NCI-H526 (cell line): ENCODE data around the gene PYGO1.
A peak's percentile ranks its signal among the peaks of the same experiment; 100 is the strongest.
"Not testable (repeated sequence)": the region's sequence is repeated elsewhere in the genome, so short reads cannot be mapped to it uniquely, and the experiment has no call there.

ENCODE experiments used
- DNase-seq, 2 experiments: peaks; one replicate each; lab custom pipeline; 2025; lab: John Stamatoyannopoulos, UW

PYGO1 gene, protein sequence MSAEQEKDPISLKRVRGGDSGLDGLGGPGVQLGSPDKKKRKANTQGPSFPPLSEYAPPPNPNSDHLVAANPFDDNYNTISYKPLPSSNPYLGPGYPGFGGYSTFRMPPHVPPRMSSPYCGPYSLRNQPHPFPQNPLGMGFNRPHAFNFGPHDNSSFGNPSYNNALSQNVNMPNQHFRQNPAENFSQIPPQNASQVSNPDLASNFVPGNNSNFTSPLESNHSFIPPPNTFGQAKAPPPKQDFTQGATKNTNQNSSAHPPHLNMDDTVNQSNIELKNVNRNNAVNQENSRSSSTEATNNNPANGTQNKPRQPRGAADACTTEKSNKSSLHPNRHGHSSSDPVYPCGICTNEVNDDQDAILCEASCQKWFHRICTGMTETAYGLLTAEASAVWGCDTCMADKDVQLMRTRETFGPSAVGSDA

DNA sequence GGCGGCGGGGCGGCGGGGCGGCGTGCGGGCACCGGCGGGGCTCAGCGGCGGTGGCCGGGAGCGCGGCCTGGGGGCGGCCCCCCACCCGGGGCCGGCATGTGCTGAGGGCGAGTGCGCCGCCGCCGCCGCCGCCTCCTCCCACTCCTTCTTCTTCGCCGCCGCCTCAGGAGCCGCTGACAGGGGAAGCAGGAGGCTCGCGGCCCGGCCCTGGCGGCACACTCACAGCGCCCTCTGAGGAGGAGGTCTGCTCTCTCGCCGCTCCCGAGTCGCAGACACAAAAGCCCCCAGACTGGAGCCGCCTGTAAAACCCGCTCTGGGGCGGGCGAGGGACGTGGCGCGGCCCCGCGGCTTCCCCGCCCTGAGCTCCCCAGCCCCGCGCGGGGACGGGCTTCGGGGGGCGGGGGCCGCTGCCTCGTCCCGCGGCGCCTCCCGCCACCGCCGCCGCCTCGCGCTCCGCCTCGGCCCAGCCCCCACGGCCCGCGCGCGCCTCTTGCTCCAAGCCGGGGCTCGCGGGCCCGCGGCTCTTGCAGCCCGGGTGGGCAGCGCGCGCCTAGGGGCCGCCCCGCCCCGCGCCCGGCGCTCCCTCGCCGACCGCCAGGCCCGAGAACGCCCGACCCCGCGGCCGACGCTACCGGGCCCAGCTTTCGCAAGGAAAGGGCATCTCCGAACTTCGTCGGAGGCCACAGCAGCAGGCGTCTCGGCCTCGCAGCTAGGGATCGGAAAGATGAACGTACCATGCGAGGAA is at the start of gene PYGO1:
TSS of gene PYGO1 (minus strand) at position 276 of the 745 bp plus-strand sequence. CDS start 462 bp downstream, outside the sequence.
- peak; percentile 20 to 88 for DNase-seq

DNA sequence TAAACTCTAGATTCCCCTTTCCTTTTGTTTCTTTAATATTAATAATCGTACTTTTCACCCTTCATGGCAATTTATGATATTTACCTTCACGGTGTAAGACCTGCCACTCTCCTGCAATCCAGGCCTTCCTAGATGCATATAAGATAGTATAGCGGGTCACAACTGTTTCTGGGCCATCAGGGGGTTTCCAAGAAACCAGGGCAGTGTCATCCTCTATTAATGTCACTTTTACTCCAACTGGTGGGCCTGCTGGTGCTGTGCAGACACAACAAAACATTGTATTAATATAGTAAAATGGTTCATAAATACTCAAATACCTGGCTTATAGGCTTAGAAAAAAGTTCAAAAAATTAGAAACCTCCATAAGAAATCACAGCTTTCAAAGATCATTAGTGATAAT is 48.9 kb upstream of the PYGO1 start:
- no peak for DNase-seq

DNA sequence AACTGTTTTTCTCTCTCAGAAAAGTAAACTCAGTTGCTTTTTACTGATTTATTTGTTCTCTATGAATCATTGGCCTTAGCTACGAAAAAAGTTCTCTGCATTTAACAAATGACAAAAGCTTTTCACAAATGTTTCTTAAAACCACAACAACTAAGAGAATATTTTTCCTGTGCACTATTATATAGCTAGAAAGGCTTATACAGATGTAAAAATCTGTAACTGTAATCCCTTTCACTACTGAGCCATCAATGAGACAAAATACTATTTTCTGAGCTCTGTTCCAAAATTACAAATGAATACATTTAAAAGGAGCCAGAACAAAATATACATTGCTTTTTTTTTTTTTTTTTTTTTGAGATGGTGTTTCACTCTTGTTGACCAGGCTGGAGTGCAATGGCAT is 45.6 kb upstream of the PYGO1 start:
- DNase-seq: no peak

DNA sequence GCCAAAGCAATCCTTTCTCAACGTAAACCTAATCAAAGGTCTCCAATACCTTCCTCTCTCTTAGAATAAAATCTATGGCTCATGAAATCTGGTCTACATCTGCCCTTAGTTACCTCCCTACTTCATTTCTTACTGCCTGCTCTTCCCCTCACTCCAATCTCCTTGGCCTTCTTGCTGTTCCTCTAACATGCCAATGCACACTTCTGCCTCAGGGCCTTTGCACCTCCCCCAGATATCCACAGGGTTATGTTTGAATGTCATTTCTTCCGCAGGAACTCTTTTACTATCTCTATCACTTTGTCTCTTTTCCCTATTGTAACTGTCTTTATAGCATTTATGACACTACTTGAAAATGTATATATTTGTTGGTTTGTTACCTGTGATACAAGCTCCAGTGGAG is 44.3 kb upstream of the PYGO1 start:
- no peak for DNase-seq

DNA sequence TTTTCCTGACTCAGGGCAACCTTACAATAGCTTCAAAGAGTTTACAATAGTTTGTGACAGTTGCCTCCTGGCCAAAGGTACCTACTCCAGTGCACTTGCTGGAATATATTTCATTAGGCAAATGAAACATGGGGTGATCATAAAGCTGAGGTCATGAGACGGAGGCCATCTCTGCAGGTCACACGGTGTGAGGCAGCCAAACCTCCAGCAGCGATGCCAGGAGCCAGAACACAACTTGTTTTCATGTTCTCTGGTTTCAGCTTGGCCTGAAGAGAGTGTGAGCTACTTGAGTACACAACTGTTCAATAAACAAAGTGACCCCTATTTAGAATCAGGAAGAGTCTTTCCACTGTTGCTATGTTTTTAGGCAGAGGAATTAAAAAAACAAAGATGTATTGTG is 42.7 kb upstream of the PYGO1 start:
- peak in 1 of 2 experiments; percentile 19 for DNase-seq

DNA sequence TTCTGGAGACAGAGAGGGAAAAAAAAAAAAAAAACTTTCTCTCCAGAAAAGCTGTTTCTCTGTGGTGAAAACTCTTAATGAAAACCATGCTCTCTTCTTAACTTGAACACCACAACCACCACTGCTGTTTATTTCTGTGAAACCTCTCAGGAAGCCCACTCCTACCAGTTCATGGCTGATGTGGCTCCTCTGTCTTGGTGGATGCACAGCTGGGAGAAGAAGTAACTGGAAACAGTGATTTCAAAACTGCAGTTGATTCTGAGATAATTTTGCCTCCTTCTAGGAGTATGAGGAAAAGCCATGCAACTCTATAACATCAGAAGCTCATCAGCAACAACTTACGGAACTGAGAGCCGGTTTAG is 40.2 kb upstream of the PYGO1 start:
- no peak for DNase-seq

DNA sequence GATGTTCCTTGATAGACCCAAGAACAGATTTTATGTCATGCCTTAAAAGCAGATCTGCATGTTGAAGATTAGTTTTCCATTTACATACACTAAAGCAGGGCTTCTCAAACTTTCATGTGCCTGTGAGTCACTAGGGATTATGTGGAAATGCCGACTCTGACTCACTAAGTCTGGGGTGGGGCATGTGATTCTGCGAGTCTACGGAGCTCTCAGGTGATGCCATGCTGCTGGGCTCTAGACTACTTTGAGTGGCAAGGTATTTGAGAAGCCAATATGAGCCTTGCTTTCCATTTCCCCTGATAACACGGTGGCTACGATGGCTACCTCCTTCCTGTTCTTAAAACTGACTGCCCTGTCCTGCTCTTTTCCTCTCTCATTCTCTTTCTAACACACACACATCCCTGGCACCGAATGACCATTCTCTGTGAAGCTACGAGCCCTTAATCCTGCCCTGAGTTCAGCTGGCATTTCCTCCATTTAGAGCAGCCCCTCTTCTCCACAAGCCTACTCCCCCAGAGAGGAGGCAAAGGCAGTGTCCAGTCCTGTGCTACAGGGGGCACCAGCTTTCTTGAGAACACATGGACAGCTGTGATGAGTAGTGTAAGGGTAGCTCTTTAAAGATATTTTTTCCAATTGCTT is 39.7 kb upstream of the PYGO1 start:
- no peak for DNase-seq

DNA sequence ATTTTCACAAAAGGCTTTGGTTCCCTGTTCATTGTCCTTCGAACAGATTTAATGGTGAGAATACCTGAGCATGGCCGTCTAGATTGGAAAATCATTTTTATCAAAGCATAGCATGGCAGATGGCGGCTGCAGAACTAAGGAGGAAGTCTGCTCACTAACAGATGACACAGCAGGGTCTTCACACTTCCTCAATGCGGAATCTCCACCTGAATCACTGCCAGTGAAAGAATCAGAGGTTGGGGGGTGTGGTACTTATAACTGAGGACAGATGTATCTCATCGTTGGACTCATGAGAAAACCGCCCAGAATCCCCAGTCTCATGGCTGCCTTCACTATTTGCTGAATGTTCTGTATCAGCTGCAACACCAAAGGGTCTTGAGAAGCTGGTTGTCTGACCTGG is 31.6 kb upstream of the PYGO1 start:
- DNase-seq: no peak

DNA sequence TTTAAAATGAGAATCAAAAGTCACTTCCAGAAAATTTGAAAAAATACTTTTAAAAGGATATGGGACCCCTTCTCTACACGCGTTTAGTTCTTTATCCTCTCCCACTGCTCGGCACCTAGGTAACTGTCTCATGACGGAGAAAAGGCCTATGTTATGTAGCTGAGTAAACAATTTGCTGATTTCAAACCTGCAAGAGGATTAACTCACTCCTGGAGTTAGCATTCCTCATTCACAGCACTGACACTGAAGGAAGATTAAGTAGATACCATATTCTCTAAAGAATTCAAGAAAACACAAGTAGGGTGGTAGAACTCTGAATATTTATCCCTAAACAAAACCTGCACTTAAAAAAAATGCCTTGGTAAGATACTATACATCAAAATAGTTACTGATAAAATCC is 30.2 kb upstream of the PYGO1 start:
- no peak for DNase-seq

DNA sequence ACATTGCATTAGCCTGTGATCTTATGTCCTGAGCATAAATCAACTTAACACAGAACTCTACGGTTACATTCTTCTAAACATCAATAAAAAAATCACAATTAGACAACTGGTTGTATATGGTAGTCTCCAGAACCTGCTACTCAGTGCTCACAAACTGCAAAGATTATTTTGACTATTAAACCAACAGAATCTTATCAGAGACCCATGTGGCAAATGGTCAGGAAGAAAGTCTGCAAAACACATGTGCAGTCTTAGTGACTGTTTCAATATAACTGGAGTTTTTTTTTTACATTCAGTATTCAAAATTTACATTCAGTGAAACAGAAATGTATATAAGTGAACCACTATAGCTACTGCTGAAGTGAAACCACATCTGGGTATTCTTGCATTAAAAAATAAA is 27.3 kb upstream of the PYGO1 start:
- DNase-seq: no peak

DNA sequence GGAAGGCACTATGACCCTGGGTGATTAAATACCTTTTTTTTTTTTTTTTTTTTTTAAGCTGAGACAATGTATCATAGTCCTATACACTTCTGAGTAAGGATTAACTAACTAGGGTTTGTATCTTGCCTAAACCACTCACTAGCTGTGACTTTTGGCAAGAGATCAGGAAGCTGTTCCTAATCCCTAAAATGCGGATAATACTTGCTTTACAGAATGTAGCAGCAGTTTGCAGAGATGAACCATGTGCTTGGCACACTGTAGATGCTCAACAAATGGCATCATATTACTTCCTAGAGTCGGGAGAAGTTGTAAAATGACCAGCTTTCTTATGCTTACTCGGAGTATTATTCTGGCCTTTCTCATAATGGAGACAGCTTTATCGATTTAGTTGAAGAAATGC is 25.6 kb upstream of the PYGO1 start:
- no peak for DNase-seq

DNA sequence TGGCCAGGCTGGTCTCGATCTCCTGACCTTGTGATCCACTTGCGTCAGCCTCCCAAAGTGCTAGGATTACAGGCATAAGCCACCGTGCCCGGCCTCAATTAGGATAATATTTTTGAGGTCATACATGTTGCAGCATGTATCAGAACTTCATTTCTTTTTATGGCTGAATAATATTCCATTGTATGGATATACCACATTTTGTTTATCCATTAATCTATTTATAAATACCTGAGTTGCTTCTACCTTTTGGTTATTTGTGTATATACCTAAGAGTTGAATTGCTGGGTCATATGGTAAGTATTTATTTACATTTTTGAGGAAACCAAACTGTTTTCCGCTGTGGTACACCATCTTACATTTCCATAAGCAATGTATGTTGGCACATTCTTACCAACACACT is 18.1 kb upstream of the PYGO1 start:
- no peak for DNase-seq

DNA sequence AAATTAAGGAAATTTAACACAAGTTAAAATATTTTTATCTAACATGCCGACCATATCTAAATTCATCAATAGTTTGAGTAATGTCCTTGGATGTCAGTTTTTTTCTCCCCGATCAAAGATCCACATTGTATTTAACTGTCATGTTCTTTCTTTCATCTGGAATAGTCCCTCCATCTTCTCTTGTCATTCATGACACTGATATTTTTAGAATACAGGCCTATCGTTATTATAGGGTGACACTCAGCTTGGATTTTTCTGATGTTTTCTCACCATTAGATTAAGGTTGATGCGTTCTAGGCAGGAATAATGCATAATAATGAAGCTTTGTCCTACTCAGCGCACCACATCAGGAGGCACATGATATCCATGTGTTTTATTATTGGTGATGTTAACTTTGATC is 13.2 kb upstream of the PYGO1 start:
- no peak for DNase-seq

DNA sequence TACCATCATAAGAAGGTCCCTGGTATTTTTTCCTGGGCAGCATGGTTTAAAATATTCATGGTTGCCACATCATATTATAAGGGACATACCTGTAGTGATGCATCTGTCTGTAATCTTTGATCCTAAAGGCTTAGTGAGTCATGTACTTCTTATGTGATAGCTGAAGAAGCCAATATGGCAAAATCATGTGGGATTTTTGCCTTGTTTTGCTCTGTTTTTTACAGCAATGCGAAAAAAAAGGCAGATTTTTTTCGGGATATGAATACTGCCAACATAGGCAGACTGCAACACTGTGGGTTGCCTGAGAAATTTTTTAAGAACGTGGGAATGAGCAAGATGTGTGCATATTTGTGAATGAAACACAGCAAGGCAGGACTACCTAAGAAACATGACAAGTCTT is 11.3 kb upstream of the PYGO1 start:
- DNase-seq: no peak

DNA sequence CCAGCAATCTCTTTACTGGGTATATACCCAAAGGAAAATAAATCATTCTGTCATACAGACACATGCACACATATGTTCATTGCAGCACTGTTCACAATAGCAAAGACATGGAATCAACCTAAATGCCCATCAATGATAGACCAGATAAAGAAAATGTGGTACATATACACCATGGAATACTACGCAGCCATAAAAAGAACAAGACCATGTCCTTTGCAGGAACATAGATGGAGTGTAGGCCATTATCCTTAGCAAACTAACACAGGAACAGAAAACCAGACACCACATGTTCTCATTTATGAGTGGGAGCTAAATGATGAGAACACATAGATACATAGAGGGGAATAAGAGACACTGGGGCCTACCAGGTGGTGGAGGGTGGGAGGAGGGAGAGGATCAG is 4.9 kb upstream of the PYGO1 start:
- not testable (repeated sequence) for DNase-seq

DNA sequence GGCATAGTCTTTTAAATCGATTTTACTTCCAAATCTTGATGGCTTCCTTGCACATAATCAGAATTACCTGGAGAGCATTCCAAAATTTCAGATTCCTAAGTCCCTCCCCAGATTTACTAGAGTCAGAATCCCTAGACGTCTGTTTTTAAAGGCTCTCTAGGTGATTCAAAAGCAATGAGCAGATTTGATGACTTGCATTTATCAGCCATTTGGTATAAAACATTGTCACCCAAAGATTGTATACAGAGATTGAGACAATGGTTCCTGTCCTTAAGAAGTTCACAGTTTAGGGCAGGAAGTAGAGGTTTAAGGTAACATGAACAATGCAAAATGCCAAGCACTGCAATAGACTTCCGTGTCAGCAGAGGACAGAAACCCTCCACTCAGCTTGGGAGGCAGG is 2.6 kb upstream of the PYGO1 start:
- DNase-seq: no peak

DNA sequence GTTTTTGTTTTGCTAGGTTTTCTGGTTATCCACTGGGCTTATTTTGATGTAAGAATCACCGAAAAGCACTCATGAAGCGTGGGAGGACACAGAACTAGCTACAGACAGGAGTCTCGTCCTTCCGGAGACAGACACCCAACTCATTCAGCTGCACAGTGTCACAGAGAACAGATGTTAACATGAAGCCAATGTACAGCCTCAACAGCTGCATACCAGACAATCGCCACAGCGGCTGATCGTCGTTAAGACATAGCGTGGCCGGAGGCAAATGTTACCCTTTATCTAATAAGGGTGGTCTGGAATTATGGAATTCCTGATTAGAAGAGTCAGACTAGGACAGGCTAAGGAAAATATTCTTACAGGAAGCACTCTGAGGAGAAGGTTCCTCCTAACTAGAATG is 1.1 kb upstream of the PYGO1 start:
- no peak for DNase-seq

DNA sequence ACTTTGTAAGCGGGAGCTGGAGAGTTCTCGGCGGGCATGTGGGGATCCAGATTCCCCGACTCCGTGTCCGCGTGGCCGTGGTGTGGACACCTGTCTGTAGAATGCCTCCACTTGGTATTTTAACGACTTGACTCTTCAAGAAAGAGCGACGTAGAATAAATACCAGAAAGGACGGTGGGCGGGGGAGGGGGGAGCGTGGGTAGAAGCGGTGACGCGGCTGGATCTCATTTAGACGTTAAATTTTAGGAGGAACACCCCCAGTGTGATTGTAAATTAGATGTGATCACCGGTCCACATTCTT is 620 bp upstream of the PYGO1 start:
- DNase-seq: no peak

DNA sequence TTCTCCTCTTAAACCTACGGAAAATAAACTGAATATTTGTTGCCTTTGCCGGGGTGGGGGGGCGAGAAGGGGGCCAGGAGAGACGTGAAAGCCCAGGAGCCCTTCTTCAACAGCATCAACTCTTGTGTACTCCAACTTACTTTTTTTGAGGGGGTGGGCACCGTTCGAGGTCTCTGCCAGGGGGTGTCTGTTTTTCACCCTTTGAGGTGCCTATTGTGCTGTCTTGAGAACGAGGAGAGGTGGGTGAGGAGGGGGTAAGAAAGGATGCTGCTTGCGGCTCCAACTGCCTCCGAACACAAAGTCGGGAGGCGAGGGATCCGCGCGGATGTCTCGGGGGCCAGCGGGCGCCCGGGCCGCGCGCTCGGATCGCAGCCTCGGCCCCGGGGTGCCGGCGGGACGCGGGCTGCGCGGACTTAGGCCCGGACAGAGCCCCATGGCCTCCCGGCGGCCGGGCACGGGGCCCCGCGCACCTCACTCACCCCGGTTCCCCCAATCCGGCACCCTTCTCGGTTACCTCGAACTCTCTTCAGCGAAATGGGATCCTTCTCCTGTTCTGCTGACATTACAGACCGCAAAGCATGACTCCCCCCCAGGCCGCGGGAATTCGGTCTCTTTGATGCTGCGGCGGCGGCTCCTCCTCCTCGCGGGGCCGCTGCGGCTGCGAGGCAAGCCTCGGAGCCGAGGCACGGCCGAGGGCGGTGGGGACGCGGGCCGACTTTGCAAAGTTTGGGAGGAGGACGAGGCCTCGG is 650 bp downstream of the PYGO1 start:
- DNase-seq: peak in 1 of 2 experiments; percentile 77

DNA sequence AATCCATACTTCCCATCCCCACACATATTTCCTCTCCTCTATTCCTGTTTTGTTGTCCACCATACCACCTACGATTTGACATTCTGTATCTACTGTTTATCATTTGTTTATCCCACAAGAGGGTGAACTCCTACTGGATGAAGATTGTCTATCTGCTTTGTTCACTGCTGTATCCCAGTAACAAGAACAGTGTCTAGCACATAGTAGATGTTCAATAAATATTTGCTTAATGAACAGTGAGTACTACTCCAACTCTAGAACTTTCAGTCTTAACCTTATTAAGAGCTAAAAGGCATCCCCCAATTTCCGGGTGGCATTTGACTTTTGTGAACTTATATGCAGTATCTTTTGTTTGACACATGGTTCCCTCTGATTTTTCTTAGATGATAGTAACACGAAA is 1.3 kb downstream of the PYGO1 start:
- DNase-seq: peak in 1 of 2 experiments; percentile 19

DNA sequence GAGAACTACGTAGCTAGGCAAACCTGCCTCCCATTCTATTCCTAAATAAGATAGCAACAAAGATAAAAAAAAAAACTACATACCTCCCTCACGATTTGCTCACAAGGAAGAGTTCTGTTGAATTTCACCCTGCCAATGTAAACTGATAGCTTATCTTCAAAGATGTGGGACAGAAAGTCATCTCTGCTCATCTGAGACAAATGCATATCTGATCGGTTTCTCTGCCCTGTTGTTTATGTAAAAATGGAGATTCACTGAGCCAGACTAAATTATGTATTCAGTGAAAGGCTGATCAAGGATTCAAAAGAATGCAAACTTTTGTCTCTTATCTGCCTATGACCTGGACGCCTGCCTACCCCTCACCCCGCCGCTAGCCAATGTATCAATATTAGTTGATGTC is 11.2 kb downstream of the PYGO1 start:
- DNase-seq: peak in 1 of 2 experiments; percentile 20

DNA sequence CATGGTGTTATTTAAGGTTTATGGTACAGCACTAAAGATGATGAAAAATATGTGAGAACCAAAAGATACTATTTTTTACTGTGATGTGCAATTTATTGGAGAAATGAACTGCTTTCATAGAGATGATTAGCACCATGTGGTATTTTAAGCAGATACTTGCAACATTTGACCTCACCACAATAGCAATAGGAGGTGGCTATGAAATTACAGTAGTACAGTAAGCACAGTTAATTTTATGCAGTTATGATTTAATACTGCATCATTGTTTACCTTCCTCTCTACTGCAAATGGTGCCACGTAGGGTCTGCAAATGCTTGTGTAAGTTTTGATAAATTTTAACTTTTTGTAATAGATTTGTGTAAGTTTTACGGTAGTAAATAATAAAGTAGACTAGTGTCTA is 14.0 kb downstream of the PYGO1 start:
- no peak for DNase-seq

DNA sequence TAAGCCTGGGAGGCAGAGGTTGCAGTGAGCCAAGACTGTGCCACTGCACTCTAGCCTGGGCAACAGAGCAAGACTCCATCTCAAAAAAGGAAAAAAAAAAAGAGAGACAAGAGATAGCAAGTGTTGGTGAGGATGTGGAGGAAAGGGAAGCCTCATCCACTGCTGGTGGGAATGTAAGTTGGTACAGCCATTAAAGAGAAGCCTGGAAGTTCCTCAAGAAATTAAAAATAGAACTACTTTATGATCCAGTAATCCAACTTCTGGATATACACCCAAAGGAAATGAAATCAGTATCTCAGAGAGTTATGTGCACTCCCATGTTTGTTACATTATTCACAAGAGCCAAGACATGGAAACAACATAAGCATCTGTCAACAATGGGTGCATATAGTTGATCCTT is 14.9 kb downstream of the PYGO1 start:
- no peak for DNase-seq
